Tibial nerve (tissue), 4 donors: ENCODE results near the gene KDM2B. TPM values are rescaled to one million over a fixed set of nuclear protein-coding genes. Genes with fewer than 3 reads are reported as not detected.

Experiments
- DNase-seq, 2 donors: peaks; one replicate each; pipeline ENCODE4 v3.0.0-alpha.2; 2019; ENCODE audit warnings: low spot score in 2 of 2
- H3K27ac ChIP-seq, 4 donors: fragments of 200-600 bp; sonication (generic) in 3 of 4; one replicate each; pipeline ENCODE4 v1.5.1; 2017 to 2019; ENCODE audit warnings: mild to moderate bottlenecking in 1 of 4
- H3K27me3 ChIP-seq, 2 donors: fragments of 200-600 bp; sonication (generic) in 1 of 2; one replicate each; pipeline versions ENCODE4 v1.5.1 to v1.6.0; 2017 to 2019
- H3K36me3 ChIP-seq, 3 donors: fragments of 200-600 bp; sonication (generic); one replicate each; pipeline ENCODE4 v1.5.1; 2018 to 2019
- H3K4me1 ChIP-seq, 4 donors: fragments of 200-600 bp; sonication (generic) in 3 of 4; one replicate each; pipeline ENCODE4 v1.5.1; 2017 to 2019
- H3K4me3 ChIP-seq, 4 donors: fragments of 200-600 bp; sonication (generic) in 3 of 4; one replicate each; pipeline ENCODE4 v1.5.1; 2017 to 2019; ENCODE audit warnings: mild to moderate bottlenecking in 1 of 4, moderate library complexity in 1 of 4
- H3K9me3 ChIP-seq, 4 donors: fragments of 200-600 bp; sonication (generic) in 3 of 4; one replicate each; pipeline ENCODE4 v1.5.1; 2017 to 2019
- EP300 ChIP-seq, 2 donors: sonication (generic); formaldehyde crosslinking; IDR thresholded peaks; one replicate each; pipeline ENCODE4 v1.6.1; 2017; ENCODE audit warnings: antibody characterized with exemption in 2 of 2, mild to moderate bottlenecking in 1 of 2
- POLR2A ChIP-seq, 2 donors: fragments of 450-650 bp; IDR thresholded peaks; one replicate each; pipeline ENCODE4 v1.6.1; 2017; ENCODE audit warnings: antibody characterized with exemption in 2 of 2, mild to moderate bottlenecking in 2 of 2, moderate library complexity in 2 of 2
- WGBS, 2 donors: methylation state at CpG; one replicate each; pipeline ENCODE4 v1.1.5; 2018; 5-methylcytosine and 5-hydroxymethylcytosine counted together
- total RNA-seq, 4 donors: library from RNA; depleted of rRNA; stranded (reverse); fragments of >200 nt; gene quantifications; one replicate each; pipeline ENCODE4 v1.1.0, GENCODE V29; 2016
- TF ChIP-seq, protein P1 (sequence below), 5 experiments: fragments of 200-600 bp in 3 of 5; fragments of 450-650 bp in 2 of 5; sonication (generic) in 3 of 5; IDR thresholded peaks; one replicate each; pipeline ENCODE4 v1.5.1; 2016 to 2019; ENCODE audit warnings: antibody characterized with exemption in 5 of 5, mild to moderate bottlenecking in 3 of 5, moderate library complexity in 2 of 5

Gene KDM2B
- total RNA-seq, 4 donors from 2014 or later, result 15.5 to 32.2 (median 20.8) TPM

DNA sequence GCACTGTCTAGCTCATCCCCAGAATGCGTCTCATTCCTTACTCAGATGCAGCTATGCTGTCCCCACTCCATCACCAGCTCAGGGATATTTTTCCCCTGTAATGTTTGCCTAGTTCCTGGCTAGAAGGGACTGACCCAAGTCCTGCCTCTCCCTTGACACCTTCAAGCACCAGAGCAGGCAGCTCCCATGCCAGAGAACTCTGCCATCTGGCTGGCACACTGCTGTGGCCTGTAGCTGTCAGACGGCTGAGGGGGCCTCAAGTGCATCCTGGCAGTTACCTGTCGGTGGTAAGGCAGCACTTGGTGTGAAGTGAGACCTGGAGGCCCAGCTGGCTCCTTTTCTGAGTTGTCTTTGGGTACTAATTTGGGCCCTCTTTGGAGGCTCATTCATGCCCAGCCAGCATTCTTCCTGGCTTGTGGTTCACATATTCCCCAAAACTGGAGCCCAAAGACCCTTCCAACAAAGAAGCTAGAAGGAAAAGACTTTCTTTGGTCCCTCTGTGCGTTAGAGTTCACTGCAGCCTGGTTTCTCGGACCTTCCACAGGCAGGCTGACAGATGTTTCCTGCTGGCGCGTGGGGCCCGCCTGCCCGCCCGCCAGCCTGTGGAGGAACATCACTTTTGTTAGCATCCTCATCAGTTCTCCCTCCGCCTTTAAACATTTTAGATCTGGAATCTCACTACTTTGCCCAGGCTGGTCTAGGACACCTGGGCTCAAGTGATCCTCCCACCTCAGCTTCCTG lies 147.9 kb downstream of the KDM2B start:
- Histone ChIP-seq H3K36me3 (peaks cover 0 to 88% (median 5%) of the 10 kb centered on the region in 3 donors), H3K4me3 (no peak overlapping the region), H3K27me3 (no peaks in the 10 kb centered on the region), H3K9me3 (peaks cover 0 to 5% (median 0%) of the 10 kb centered on the region in 4 donors), H3K27ac (no peak overlapping the region), H3K4me1 (no peaks in the 10 kb centered on the region)
- WGBS, 2 donors, result 81 to 93% methylated on average over 10 to 11 of the region's 11 CpGs
- DNase-seq, result no peak
- TF ChIP-seq, protein P1, sequence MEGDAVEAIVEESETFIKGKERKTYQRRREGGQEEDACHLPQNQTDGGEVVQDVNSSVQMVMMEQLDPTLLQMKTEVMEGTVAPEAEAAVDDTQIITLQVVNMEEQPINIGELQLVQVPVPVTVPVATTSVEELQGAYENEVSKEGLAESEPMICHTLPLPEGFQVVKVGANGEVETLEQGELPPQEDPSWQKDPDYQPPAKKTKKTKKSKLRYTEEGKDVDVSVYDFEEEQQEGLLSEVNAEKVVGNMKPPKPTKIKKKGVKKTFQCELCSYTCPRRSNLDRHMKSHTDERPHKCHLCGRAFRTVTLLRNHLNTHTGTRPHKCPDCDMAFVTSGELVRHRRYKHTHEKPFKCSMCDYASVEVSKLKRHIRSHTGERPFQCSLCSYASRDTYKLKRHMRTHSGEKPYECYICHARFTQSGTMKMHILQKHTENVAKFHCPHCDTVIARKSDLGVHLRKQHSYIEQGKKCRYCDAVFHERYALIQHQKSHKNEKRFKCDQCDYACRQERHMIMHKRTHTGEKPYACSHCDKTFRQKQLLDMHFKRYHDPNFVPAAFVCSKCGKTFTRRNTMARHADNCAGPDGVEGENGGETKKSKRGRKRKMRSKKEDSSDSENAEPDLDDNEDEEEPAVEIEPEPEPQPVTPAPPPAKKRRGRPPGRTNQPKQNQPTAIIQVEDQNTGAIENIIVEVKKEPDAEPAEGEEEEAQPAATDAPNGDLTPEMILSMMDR (IDR thresholded peaks at IDR 0.05), result no peak
- TF ChIP-seq POLR2A (IDR thresholded peaks at IDR 0.05), result no peak

DNA sequence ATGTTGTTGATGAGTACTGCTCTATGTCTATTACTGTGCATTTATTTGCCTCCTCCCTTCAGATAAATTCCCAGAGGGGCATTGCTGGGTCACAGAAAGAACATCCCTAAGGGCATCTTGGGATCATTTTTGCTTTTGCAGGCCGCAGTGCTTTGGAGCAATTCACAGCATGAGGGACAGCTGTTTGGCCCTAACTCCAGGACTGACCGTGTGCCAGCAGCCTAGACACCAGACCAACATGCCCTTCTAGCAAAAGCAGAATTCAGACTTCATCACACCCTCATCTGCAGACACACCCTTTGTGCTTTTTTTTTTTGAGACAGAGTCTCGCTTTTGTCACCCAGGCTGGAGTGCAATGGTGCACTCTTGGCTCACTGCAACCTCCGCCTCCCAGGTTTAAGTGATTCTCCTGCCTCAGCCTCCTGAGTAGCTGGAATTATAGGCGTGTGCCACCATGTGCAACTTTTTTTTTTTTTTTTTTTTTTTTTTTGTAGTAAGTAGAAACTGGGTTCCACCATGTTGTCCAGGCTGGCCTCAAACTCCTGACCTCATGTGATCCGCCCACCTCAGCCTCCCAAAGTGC lies 149.9 kb downstream of the KDM2B start:
- Histone ChIP-seq H3K4me3 (no peak overlapping the region), H3K27me3 (no peaks in the 10 kb centered on the region), H3K4me1 (no peaks in the 10 kb centered on the region), H3K27ac (no peak overlapping the region), H3K36me3 (peaks cover 0 to 88% (median 0%) of the 10 kb centered on the region in 3 donors), H3K9me3 (no peaks in the 10 kb centered on the region)
- DNase-seq, result no peak
- WGBS, 2 donors, result 83 to 91% methylated on average over 6 of the region's 6 CpGs
- TF ChIP-seq EP300 (IDR thresholded peaks at IDR 0.05) (no peak), POLR2A (IDR thresholded peaks at IDR 0.05) (no peak)
- TF ChIP-seq, protein P1 (IDR thresholded peaks at IDR 0.05), result no peak

DNA sequence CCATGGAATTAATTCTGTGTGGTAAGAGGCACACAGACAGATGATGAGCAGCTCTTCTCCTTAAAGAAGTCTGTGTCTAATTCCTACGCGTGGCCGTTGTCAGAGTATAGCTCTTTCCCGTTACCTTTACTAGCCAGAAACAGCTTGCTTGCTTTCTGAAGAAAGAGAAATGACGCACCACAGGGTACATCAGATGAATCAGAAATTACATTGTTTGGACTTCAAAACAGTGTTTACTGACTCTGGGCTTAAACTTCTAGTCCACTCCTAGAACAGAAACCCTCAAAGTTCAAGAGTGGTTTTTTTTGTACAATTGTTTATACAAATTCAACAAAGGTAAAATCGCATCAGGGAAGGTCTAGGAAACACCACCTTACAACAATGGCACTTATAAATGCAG lies 151.9 kb downstream of the KDM2B start:
- DNase-seq, result no peak
- H3K9me3 ChIP-seq, result no peaks in the 10 kb centered on the region
- peaks cover under 1 to 99% (median 7%) of the 10 kb centered on the region in 3 donors for H3K36me3 ChIP-seq
- WGBS, 2 donors, result 94% methylated on average over 6 of the region's 6 CpGs
- H3K27ac ChIP-seq, result no peak overlapping the region
- no peak overlapping the region for H3K4me3 ChIP-seq
- no peaks in the 10 kb centered on the region for H3K27me3 ChIP-seq
- H3K4me1 ChIP-seq, result no peaks in the 10 kb centered on the region
- no peak for TF ChIP-seq POLR2A (IDR thresholded peaks at IDR 0.05)
- no peak for TF ChIP-seq EP300 (IDR thresholded peaks at IDR 0.05)
- TF ChIP-seq, protein P1 (IDR thresholded peaks at IDR 0.05), result no peak

DNA sequence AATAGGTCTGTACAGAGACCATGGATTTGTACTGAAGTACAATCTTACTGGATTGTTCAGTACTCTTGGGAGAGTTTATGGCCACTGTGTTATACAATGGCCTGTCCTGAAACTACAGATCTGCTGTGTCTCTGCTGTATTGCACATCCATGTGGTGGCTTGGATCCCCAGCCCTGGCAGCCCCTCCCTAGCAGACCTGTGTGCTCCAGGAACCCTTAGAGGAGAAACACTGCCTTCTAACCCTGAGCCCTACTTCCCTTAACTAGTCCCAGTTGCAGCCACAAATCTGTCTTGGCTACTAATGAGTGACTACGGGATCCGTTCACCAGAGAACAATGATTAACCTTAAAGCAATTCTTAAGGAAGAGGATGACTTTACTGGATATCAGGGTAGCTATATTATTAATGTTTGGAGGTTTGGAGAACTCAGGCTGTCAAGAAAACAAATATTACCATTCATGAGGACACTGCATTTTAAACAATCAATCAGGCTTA lies 153.2 kb downstream of the KDM2B start:
- DNase-seq, result no peak
- no peaks in the 10 kb centered on the region for H3K27me3 ChIP-seq
- no peak overlapping the region for H3K27ac ChIP-seq
- H3K36me3 ChIP-seq, result peaks cover 4 to 99% (median 14%) of the 10 kb centered on the region in 3 donors
- H3K4me3 ChIP-seq, result no peak overlapping the region
- no peaks in the 10 kb centered on the region for H3K4me1 ChIP-seq
- H3K9me3 ChIP-seq, result no peaks in the 10 kb centered on the region
- WGBS, 2 donors, result 80 to 94% methylated on average over 2 of the region's 2 CpGs
- TF ChIP-seq EP300 (IDR thresholded peaks at IDR 0.05), result no peak
- no peak for TF ChIP-seq POLR2A (IDR thresholded peaks at IDR 0.05)
- TF ChIP-seq, protein P1 (IDR thresholded peaks at IDR 0.05), result no peak

DNA sequence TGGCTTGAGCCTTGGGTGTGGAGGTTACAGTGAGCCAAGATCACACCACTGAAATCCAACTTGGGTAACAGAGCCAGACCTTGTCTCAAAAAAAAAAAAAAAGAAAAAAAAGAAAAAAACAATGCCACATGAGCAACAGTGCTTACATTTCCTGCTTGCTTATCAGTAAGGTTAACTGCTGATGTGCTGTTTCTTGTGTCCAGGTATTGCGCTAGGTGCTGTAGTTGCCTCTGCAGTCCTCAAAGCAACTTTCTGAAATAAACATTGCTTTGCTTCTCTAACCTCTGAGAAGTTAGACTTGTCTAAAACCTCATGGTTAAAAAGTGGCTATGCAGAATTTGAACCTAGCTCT lies 156.2 kb downstream of the KDM2B start:
- Histone ChIP-seq H3K27me3 (no peaks in the 10 kb centered on the region), H3K27ac (no peak overlapping the region), H3K4me1 (no peaks in the 10 kb centered on the region), H3K9me3 (no peaks in the 10 kb centered on the region), H3K36me3 (peaks cover 4 to 99% (median 14%) of the 10 kb centered on the region in 3 donors), H3K4me3 (no peak overlapping the region)
- 92 to 100% methylated on average over 1 of the region's 1 CpG for WGBS, 2 donors
- no peak for DNase-seq
- TF ChIP-seq POLR2A (IDR thresholded peaks at IDR 0.05) (no peak), EP300 (IDR thresholded peaks at IDR 0.05) (no peak)
- TF ChIP-seq, protein P1 (IDR thresholded peaks at IDR 0.05), result no peak
